Dermis lymphatic vessel endothelial cell (primary cell): ENCODE results near the gene ZNF436. TPM values are rescaled to one million over a fixed set of nuclear protein-coding genes. Genes with fewer than 3 reads are reported as not detected.

Experiments
- total RNA-seq: library from RNA; depleted of rRNA; stranded (reverse); fragments of >200 nt; gene quantifications from 2 replicates; pipeline ENCODE4 v1.2.1, GENCODE V29; 2014

Gene ZNF436
- 15.2 and 17.4 TPM in 2 replicates for total RNA-seq

DNA sequence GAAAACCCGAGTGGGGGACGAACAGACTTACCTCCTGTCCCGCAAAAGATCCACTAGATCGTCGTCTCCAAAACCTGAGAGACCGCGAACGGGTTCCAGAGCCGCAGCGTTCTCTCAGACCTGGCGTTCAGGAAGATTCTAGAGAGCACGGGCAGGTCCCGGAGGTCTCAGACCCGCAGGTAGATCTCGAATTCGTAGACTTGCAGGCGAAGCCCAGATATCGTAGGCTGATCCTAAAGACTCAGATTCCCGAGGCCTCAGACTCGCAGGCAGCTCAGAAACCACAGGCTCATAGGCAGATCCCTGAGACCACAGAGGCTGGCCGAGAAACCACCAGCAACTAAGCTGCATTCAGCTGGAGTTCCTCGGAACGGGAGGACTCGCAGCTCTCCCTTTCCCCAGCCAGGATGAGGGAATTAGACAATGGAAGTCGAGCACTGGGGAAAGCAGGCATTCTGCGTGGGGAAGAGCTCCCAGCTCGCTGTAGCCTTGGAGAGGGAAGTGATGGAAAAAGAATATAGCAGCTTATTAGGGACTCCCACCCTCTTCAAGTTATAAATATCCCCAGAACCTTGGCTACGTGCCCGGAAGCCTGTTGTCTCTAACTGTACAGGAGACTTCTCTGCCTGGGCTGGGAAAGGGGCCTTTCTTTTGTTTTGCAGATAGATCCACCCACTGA is at the start of gene ZNF436:
Gene ZNF436 (minus strand): TSS at position 502 of the 679 bp plus-strand sequence. CDS start 1,831 bp downstream, outside the sequence.

DNA sequence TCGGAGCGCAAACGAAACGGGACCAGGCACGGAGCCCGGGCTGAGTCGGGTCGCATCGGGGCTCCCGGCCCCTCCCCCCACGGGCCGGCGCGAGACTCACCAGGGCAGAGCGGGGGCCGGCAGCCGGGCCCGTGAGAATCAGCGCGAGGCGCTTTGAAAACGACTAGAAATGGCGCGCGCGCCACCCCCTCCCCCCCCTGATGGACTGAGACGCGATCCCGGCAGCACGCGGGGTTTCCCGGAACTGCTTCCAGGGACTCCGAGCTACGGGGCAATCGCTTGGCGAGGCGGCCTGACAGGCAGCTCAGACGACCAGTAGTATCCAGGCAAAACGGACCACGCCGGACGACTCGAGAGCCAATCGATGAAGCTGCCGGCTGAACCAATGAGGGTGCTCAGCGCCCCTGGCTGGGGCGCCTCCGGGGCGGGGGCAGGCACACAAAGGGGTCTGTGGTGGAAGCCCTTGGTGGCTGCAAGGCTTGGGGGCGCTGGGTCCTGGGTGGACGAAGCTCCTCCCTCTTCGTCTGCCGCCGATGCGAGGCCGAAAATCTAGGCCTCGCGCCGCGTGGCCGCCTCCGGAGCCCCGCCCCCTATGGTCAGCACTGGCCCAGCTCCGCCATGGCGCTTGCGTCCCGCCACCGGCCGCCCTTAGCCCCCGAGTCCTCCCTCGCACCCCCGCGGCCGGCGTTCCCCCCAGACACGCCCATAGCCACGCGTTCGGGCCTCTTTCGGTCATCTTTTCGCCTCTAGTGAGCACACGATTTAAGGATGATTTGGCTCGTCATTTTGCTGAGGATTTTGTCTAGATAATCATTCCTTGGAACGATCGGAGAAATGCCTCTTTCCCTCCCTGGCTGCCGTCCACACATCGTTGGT is 25.3 kb downstream of the ZNF436 start, which contains the start of gene HNRNPR:
Gene HNRNPR (minus strand): TSS at position 174 of the 876 bp plus-strand sequence. CDS start 3,276 bp downstream, outside the sequence.

Other genes with a start within 250 kb of the ZNF436 start
- 34.2 and 42.9 TPM in 2 replicates for gene LUZP1, start 201.0 kb downstream of the ZNF436 start, total RNA-seq
- gene HTR1D, start 152.3 kb downstream of the ZNF436 start, total RNA-seq: under 0.01 TPM in 1 of 2 replicates, not detected in the other
- 65.2 and 92.7 TPM in 2 replicates for gene HNRNPR, start 25.6 kb downstream of the ZNF436 start, total RNA-seq
- 0.22 and 0.34 TPM in 2 replicates for gene TCEA3, start 54.9 kb upstream of the ZNF436 start, total RNA-seq
- 4.0 and 5.7 TPM in 2 replicates for gene ASAP3, start 114.3 kb upstream of the ZNF436 start, total RNA-seq
- 0.33 and 0.43 TPM in 2 replicates for gene E2F2, start 161.4 kb upstream of the ZNF436 start, total RNA-seq
- gene ID3, start 189.7 kb upstream of the ZNF436 start, total RNA-seq: 530 and 718 TPM in 2 replicates